SH-SY5Y (cell line): Measurements from ENCODE around the gene F2RL1.

Experiments
- GATA2 ChIP-seq: IDR thresholded peaks from 2 replicates; pipeline ENCODE4 v1.6.1; 2011; ENCODE audit warnings: mild to moderate bottlenecking, low read depth, low read length
- GATA3 ChIP-seq: IDR thresholded peaks from 2 replicates; pipeline ENCODE4 v1.6.1; 2011; ENCODE audit warnings: low read depth, mild to moderate bottlenecking, low read length, moderate library complexity

DNA sequence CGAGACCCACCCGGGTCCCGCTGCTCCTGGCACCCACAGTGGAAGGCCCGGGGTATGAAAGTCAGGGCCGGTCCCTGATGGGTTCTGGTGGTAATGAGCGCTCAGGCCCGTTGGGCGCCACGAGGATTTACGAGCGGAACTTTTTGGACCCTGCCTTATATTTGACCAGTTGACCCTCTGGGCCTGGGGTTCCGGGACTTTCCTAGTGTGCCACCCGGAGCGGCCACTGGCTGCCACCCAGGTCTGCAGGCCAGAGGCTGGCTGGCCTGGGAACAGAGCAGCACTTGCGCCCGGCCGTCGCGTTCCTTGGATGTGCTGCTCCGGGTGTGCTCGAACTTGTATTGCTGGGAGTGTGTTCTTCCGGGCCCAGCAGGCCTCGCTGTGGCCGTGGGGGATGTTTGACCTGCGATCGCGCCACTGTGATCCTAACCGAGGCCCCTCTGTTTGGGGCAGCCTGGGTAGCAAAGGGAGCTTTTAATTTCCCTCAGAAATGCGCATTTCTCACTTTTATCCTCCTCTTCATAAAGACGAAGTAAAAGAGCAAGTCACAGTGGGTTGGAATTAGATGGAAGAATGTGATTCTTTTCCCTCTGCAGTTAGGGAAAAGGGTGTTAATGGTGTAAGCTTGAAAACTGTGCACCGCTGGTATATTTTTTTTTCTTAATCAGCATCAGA lies 1.2 kb downstream of the F2RL1 start:
- TF ChIP-seq GATA2 (no peak), GATA3 (no peak)
